ENCODE data around the gene BAHCC1.

The BAHCC1 gene

GRCh38 chr17:81428121-81428515 lies 32.9 kb downstream of the BAHCC1 start:
- DNase-seq = no peak

DNA sequence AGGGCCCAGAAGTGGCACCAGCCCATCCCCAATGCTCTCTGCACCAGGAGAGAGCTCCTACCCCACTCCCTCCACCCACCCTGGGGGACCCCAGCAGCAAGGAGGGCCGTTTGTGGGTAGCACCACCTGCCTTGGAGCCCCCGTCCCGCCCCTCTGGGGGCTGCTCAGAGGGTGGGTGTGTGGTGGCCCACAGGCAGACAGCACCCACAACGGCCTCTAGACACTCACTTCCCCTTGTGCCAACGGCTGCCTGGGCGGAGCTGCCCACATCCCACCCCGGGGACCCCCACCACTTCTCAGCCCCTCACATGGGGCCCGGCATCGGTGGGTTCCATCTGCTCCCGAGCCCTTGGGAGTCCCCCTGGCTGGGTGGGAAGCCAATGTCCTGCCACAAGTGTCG lies 33.3 kb downstream of the BAHCC1 start:
- no peak for DNase-seq

GRCh38 chr17:81428948-81429774 lies 33.9 kb downstream of the BAHCC1 start:
- DNase-seq = no peak

DNA sequence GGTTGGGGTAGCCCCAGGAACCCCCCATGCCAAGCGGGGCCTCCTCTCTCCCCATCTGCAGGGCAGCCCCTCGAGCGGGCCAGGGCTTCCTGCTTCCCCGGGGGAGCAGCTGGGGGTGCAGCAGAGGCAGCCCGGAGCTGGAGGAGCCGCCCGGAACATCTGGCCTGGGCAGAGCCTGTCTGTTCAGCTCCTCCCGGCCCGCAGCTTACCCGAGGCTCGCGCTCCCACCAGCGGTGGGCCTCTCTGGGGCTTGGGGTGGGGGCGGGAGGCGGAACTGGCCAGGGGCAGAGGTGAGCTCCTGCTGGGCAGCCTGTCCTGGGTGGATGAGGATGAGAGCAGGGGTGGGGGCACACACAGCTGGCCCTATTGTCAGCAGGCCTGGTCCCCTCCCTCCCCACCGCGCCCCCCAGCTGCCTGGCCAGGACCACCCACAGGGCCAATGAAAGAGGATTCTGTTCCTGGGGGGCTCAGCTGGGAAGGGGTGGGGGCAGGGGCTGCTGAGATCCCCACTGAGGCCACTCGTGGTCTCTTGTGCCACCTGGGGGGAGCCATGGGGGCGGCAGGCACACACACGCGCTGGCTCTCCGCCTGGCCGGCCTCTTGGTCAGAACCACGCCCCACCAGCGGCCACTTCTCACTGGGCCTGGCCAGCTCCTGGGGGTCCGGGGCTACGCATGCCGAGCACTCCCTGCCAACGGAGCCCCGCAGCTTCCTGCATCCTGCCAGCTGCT lies 34.7 kb downstream of the BAHCC1 start:
- DNase-seq = no peak

GRCh38 chr17:81431545-81432482 lies 36.6 kb downstream of the BAHCC1 start:
- DNase-seq = no peak

- no peak for DNase-seq
These were observed 37.7 kb downstream of the BAHCC1 start for GRCh38 chr17:81432941-81433340.

DNA sequence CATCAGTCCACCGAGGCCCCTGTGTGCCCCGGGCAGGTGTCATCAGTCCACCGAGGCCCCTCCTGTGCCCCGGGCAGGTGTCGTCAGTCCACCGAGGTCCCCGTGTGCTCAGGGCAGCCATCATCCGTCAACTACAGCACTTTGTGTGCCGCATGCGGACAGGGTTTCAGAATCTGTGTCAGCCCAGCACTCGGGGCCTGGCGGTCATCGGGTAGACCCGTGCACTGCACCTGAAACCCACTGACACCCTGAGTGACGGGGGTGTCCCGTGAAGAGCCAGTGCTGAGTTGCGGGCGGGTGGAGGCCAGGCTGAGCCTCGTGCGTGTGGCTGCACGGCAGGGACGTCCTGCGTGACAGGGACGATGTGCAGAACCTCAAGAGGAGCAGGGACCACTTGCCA lies 38.4 kb downstream of the BAHCC1 start:
- no peak for DNase-seq

- no peak for DNase-seq
These were observed 38.8 kb downstream of the BAHCC1 start for GRCh38 chr17:81434072-81434471.

DNA sequence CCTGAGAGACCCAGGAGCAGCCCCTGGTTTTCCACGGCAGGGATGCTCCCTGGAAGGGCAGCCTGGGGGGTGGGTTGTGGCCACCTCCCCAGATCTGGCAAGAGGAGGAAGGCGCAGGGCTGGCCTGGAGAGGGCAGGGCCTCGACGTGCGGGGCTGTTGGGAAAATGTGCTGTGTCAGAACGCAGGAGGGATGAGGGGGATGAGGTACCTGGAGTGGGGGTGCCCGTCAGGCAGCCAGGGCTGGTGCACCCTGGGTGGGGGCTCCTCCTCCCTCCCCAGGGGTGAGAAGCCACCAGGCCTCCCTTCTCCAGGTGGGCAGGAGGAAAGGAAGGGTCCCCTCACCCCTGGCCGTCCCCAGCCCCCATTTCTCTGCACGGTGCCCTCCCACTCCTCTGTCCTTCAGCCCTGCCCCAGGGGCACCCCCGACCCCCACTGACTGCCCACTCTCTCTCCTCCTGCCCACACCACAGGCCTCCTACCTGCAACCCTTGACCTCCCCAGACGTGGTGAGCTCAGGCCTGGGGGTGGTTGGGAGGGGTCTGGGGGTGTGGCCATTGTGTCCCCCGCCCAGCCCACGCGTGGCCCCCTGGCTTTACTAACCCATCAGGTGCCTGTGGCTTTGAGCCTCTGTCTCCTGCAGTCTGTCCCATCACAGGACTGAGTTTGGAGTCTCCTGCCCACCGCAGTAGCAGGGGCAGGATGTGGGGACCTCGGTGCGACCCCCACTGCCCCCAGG lies 39.6 kb downstream of the BAHCC1 start:
- no peak for DNase-seq

DNA sequence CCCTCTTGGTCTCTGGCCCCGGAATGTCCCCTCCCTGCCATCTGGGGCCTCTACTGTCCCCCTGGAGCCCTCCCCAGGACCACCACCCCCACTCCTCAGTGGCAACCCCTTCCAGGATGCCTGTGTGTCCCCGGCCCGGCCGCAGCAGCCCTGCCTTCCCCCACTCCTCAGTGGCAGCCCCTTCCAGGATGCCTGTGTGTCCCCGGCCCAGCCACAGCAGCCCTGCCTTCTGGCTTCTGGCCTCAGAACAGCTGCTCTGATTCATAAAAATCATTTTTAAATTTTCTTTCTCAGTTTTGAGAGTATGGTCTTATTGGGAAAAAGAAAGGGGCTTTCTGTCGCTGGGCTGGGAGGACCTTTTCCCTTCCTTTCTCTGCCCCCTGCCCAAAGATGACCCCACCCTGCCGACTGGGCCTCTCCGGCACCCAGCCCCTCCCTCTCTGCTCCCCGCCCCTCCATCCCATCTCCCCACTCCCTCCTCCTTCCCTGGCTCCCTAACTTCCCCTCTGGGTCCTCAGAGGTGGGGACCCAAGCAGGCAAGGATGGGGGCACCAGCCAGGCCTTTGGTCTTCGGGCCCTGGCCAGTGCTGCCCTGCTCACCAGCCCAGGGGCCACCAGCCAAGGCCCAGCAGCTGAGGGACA lies 40.5 kb downstream of the BAHCC1 start:
- DNase-seq = no peak

DNA sequence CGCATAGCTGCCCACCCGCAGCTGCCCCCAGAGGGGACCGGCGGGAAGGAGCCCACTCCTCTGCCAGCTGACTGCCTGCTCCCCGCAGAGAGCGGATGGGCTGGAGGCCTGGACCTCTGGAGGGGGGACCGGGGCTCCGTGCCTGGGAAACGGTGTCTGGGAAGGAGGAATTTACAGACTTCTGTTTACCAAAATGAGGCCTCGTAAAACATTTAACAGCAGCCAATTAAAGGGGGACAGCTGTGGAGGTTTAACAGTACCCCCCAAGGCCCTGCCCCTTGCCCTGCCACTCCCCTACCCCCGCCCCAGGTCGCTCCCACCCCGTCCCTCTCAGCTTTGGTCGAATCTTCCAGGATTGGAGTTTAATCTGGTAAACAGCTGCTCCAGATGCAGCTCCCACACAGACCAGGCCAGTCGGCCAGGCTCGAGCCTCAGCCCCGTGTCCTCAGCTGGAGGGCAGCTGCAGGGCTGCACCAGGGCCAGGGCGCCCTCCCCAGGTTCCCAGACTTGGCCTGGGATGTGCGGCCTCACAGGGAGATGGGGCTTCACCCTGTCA lies 41.1 kb downstream of the BAHCC1 start:
- DNase-seq = no peak

DNA sequence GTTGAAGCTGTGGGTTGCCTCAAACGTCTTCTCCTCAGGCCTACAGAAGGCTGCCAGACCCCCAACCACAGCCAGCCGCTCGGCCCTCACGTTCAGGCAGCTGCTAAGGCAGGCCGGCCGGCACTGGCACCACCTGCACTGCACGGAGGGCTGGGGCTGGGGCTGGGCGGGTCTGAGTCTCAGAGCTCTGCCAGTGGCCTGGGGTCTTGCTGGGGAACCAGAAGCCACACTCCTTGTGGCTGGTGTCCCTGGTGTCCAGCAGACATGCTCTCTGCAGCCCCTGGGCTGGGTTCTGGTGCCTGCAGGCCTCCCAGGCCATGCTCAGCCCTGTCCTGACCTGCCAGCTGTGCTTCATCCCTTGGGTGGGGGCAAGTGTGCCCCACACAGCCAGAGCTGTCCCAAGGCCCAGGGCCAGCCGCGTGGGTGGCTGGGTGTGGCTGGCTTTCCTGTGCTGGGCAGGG lies 42.0 kb downstream of the BAHCC1 start:
- DNase-seq = no peak

DNA sequence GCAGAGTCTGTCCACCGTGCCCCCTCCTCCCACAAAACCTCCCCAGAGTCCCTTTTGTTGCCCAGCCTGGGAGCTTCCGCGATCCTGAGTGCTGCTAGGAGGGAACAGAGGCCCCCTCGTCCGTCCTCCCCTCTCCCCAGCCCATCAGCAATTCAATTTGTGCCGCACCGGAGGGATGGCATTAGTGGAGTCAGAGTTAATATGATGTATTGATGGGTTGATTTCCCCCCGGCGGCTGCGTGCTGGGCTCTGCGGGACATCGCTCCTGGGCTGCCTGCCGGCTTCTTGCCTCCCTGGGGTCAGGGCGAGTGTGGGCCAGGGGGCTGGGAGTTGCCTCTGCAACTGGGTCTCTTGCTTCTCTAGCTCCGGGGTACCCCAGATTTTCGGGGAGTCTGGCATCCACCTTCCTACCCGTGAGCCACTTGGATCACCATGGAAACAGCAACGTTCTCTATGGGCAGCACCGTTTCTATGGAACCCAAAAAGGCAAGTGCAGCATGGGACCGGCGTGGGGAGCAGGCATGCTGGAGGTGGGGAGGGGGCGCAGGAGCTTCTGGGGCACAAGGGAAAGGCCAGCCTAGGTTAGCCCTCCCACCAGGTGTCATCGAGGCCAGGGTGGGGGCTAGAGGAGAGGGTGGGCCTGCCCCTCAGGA lies 42.9 kb downstream of the BAHCC1 start:
- DNase-seq = no peak

DNA sequence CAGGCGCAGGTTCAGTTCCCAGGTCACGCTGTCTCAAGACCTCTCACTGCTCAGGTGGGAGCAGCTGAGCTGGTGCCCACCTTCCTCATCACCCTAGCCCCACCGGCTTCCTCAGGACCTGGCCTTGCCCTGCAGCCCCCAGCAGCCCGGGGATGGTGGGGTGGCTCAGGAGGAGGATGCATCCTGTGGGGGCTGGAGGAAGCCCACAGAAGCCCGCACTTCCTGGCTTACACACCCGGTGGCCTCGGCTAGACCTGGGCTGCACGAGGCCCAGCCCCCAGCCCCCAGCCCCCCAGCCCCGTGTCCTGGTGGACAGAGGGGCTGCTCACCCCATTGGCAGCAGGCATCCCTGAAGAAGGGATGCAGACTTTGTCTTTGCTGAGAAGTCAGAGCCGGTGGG lies 43.4 kb downstream of the BAHCC1 start:
- no peak for DNase-seq

DNA sequence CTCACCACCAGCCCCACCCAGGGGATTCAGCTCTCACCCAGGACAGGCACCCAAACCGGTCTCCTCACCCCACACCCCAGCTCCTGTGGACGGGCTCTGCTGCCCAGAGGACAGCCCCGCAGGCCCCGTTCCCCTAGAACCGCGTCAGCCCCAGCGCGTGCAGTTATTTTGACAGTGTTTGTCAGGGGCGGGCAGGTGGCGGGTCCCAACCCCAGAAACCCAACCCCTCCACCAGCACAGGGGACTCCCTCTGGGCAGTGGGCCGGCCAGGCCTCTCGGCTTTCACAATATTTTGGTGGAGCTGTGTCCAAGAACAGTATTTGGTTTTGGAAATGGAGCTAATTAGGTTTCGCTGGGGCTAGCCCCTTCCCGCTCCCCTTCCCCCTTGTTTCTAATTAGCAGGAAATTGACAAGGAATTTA lies 44.8 kb downstream of the BAHCC1 start:
- no peak for DNase-seq

GRCh38 chr17:81440511-81441244 lies 45.4 kb downstream of the BAHCC1 start:
- DNase-seq = no peak

GRCh38 chr17:81442791-81443190 lies 47.5 kb downstream of the BAHCC1 start:
- DNase-seq = no peak

GRCh38 chr17:81443269-81443668 lies 48.0 kb downstream of the BAHCC1 start:
- DNase-seq = no peak

GRCh38 chr17:81444610-81445339 lies 49.5 kb downstream of the BAHCC1 start:
- no peak for DNase-seq

Measured in stimulated activated CD4-positive, alpha-beta T cell treated with anti-CD3 and anti-CD28 coated beads, Interleukin-4, amount 100 ng/mL, for 1 hour (primary cell).